RKO (cell line): ENCODE measurements around the gene AMOTL2.

Source experiments
- DNase-seq: peaks from one replicate; pipeline ENCODE4 v3.0.0-alpha.2; 2016; ENCODE audit warnings: low spot score

Gene AMOTL2

DNA sequence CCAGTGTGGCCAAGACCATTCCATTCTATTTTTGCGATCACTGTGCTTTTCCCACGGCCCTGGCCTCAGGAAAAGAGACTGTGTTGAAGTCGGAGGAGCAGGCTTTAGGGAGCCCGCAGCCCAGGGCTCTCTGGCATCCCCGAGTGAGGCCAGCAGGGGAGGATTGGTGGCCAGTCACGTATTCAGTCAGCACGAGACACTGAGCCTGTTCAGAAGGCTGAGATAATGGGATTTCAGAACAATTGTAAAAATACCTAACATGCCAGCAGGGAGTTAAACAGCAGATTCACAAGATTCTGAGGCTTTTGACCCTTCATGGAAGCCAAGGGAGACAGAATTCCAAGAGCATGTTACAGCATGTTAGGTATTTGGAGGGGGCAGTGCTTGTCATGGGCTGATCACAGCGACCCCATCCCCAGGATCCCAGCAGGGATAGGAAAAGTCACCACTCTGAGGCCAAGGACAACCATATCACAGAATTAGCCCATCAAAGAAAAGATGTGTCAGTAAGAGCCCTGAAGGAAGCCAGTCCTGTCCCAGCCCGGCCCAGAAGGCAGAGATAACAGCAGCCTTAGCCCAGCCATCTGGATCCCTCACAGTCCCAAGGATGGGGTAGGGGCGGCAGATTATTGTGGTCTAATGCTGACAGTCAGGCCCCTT, 40.6 kb downstream of the AMOTL2 start:
- no peak for DNase-seq

DNA sequence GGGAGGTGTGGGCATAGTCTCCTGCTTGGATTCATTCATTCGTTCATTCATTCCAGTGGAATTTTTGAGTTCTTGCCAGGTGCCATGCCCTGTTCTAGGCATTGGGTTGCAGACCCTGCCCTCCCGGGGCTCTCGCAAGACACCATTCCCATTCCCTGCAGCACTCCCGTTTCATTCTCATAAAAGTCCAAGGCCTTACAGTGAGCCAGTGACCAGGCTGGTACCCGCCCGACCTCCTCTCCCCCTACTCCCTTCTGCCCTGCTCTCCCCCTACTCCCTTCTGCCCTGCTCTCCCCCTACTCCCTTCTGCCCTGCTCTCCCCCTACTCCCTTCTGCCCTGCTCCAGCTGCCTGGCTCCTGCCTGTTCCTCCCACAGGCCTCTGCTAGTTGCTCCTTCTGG, 41.9 kb downstream of the AMOTL2 start:
- DNase-seq: no peak

DNA sequence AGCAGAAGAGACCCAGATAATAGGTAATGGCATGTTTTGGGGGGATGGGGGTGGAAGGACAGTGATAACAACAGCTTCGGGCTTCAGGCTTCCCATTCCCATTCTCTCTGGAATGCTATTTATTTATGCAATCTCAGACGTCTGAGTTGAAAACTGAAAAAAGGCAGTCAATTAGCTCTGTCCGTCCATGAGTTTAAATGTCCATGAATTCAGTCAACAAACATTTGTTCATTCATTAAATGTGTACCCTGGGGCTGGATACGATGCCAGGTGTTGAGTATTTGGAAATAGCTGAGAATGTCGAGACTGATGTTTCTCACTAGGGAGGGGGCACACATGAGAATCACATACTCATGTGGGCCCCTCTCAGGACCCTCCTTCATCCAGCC, 42.4 kb downstream of the AMOTL2 start:
- no peak for DNase-seq

DNA sequence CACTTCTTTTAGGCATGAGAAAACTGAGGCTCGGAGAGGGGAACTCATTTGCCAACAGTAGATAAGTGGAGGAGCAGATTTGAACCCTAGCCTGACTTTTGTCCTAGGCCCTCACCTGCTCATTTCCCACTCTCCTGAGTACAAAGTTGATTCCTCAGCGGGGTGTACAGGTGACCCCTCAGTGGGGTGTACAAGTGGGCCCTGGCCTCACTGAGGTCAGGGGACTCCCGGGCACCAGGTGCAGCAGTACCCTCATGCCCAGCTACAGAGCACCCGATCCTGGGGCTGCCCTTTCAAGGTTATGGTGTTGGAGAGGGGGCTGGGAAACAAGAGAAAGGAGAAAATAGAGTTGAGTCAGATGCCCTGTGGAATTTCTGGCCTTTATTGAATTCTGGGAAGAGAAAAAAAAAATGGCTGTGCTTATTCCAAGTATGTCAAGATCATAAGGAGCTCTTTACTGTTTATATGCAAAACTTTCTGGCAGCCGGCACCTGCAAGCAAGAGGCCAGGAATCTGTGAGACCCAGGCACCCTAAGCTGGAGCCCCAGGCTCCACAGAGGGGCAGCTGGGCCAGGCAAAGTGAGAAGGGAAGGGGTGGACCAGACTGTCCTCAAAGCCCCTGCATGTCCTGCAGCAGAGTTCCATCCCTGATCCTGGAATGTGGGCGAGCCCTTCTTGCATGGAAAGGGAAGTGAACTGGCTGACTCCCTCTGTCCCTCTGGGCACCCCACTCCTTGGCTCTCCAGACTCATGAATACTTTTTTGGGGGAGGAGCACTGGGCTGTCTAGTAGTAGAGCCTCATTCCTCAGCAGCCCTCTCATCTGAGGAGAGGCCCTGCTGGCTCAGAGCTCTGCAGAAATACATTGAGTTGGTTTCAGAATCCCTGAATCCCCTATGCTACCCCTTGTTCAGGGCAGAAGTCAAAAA, 43.1 kb downstream of the AMOTL2 start:
- DNase-seq: no peak

DNA sequence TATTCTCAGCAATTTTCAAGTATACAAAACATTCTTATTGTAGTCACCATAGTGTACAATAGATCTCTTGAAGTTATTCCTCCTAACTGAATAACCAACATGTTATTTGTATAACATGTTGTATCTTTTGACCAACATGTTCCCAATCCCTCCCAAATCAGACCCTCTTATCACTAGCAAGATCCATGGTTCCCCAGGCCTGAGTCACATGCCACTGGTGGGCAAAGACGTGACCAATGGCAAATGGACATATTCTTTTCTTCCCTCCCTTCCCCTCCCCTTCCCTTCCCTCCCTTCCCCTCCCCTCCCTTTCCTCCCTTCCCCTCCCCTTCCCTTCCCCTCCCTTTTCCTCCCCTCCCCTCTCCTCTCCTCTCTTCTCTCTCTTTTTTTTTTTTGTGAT, 45.4 kb downstream of the AMOTL2 start:
- no peak for DNase-seq

DNA sequence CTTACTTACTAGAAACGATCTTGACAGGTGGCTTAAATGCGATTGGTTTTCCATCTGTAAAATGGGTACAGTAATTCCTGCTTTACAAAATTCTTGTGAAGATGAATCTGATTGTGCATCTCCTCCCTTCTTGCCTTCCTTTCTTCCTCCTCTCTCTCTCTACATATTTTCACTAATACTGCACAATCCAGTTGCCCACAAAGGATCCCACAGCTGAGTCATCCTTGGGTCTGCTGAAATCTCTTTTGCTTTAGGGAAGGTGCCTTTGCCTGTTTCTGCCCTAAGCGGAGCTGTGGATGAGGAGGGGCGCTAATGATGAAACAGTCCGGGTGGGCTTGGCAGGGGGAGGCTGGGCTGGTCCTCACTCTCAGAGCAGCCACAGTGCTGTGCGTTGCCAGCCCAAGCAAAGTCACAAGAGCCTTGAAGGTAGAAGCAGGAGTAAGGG, 46.1 kb downstream of the AMOTL2 start:
- no peak for DNase-seq

DNA sequence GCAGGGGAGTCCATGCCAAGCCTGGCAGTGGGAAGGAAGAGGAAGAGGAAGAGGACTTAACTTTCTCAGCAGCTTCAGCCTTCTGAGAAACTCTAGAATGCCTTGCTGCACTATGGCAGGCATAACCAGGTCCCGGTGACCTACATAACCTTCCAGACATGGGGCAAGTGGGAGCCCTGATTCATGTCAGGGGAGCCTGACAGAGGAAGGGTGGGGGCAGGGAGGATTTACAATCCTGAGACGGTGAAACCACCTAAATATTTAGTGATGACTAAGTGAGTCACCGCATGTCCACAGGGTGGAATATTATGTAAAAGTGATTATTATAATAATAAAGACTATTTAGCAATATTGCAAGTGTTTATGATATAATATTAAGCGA, 46.7 kb downstream of the AMOTL2 start:
- no peak for DNase-seq

DNA sequence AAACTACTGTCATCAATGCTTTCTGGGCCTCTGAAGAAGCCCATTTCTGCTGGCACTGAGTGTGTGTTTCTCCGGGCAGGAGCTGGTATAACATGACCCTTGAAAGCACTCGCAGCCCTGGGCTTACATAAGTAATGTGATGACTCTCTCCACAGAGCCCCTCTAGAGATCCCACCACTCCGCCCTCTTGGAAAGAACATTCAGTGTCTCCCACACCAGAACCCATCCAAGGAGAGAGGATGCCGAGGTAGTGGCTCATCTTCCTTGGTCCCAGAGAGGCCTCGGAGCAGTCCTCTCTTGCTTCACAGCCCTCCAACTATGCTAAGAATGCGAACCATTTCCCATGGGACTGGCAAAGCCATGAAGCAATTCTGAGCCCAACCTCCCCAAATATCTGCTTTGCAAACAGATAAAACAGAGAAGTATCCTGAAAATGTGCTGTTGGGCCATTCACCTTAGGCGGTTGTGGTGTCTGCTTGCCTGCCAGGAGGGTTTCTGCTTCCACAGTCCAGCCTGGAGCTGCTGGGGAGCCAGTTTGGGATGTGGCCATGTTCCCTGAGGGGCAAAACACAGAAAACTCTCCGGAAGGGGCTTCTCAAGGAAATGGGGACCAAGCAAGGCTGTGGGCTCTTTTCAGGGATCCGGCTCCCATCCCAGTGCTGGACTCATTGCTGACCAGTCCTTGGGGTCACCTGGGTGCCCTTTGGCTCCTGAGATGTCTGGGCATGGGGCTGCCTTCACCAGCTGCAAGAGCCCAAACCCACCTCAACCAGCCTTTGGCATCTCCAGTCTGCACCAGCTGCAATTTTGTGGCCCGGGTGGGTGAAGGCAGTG, 47.3 kb downstream of the AMOTL2 start:
- DNase-seq: no peak

DNA sequence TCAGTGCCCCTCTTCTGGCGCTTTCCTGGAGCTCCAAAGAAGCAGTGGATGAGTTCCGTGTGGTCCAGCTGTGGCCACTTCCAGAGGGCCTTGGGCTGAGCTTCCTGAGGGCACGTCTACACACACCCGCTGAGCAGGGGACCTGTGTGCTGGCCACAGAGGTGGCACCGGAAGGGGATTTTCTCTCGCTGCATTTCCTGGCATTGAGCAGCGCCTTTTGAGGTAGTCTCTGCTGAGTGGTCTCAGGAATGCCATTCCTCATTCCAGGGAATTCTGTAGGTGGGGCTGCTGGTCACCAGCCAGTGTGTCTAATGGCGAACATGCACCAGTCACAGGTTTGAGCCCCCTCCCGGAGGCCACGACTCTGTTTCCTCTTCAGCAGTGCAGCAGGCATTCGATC, 48.1 kb downstream of the AMOTL2 start:
- DNase-seq: no peak

DNA sequence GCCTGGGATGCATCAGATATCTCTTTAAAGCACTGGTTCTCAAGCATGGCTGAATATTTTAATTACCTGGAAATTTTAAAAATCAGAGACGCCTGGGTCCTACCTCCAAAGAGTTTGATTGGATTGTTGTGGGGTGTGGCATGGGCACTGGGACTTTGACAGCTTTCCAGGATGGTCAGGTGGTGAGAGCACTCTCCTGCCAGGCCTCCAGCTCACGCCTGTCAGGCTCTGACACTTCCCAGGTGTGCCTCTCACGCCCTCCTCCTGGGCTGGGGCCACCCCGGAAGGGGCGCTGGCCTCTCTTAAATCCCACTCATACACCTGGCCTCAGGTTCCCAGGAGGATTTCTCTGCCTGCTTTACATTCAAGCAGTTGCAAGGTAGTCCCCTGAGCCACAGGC, 48.5 kb downstream of the AMOTL2 start:
- DNase-seq: no peak

DNA sequence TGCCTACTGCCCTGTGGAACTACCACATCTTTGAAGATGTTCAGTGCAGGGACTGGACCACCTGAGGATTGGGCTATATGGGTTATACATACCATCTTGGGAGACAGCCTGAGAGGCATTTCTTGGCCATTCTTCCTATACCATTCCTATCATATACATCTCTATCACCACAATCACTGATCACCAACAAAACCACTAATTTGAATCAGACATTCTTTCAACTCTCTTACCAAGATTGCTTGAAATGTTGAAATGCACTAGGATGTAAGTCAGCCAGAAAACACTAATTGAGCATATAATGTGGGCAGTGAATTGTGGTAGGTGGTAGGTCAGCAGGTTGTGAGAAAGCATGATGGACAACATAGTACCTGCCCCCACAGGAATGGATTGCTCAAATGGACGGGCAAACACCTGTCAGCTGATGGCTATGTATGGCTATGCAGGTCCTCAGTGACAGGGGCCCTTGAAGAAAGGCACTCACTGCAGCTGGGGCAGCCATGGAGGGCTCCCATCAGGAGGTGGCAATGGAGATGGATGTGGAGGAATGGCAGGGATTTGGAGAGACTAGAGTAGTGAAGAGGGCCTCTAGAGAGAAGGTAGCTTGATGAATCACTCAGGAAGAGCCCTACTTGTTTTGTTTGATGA, 49.1 kb downstream of the AMOTL2 start:
- no peak for DNase-seq

DNA sequence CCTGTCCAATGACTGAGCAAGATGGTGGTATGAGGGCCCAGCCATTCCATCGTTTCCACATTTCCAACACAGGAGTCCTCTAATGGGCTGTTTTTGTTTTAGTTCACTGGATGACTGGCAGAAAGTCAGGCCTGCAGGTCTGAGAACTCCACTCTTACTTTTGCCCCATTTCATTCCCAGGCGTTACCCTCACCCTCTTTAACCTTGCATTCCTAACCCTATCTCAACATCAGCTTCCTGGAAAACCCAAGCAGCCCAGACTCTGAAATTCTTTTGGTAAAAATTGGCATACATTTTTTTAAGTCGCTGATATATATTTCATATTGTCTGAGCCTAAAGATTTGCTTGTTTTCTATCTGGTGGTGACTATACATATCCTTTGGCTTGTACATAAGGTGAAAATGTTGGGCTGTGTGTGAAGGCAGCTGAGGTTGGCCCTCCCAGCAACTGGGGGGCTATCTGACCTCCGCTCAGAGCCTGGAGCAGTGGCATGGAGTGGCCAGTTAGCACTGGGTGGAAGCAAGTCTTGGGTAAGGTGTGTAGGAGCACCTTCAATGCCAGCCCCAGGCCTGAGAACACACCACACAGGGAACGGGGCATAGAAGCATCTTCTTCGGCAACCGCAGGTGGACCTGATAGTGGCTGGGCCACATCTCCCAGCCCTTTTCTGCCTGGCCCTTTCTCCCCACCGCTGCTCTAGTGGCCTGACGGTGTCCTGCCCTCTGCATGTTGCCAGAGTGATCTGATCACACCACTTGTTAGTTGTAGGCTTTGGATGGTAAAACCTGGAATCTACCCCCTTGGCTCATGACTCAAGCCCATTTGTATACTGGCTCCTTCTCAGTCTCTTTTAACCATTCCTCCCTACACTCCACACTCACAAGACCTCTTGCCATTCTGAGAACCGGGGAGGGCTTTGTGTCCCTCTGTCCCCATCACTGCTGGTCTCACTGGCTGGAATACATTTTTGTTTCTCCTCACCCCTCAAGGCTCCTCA, 50.0 kb downstream of the AMOTL2 start:
- no peak for DNase-seq

DNA sequence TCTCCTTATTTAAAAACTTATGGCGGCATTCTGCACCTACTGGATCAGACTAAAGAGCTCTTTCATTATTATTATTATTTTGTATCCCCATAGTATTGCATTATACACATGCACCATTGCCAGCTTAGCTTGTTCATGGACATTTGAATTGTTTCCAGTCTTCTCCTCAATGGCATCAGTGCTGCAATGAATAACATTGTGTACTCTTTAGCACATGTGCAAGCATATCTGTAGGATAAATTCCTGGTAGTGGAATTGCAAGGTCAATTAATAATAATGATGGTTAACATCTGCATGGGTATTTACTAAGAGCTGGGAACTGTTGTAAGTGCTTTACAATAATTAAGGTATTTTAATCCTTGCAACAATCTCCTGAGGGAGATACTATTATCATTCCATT, 52.0 kb downstream of the AMOTL2 start:
- no peak for DNase-seq

DNA sequence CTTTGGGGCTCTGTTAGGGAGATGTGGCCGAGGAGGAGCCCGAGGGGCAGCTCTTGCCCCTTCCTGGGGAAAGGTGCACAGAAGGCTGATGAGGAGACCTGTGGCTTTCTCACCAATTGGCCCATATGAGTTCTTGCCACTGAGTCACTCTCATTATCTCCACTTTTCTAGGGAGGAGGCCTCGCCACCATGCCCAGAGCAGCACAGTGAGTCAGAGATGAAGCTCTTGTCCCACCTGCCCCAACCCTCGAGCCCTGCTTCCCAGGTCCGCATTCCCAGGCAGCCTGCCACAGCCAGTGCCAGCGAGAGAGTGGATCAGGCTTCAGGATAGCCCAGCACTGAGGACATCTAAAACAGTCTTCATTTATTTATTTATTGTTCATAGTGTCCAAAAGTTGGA, 53.5 kb downstream of the AMOTL2 start:
- no peak for DNase-seq

DNA sequence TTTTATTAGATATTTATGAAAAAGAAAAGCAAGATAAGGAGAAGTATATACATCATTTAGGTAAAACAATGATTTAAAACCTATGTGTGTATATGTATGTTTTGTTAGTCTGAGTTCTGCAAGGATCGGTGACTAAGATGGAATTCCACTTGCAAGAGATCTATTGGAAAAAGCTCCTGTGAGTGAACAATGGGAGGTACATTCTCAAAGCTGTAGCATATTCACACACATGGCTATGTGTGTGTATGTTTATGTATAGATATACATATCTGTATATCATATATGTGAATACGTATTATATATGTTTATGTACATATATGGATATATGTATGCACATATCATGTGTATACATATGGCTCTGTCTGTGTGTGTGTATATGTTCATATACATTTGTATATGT, 54.3 kb downstream of the AMOTL2 start:
- DNase-seq: no peak

DNA sequence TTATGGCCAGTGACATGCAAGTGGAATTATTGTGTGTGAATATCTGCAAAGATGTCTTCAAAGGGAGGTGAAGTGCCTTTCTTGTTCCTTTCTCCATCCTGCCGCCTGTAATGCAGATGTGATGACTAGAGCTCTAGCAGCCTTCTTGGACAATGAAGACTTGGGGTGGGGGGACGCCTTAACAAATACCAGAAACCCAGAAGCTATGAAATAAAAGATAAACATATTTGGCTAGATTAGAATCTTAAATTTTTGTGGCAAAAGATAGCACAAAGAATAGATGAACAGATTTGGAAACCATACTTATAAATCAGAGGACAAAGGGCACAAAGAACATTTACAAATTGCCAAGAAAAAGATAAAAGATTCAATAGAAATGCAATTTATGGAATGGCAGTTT, 56.1 kb downstream of the AMOTL2 start:
- no peak for DNase-seq

DNA sequence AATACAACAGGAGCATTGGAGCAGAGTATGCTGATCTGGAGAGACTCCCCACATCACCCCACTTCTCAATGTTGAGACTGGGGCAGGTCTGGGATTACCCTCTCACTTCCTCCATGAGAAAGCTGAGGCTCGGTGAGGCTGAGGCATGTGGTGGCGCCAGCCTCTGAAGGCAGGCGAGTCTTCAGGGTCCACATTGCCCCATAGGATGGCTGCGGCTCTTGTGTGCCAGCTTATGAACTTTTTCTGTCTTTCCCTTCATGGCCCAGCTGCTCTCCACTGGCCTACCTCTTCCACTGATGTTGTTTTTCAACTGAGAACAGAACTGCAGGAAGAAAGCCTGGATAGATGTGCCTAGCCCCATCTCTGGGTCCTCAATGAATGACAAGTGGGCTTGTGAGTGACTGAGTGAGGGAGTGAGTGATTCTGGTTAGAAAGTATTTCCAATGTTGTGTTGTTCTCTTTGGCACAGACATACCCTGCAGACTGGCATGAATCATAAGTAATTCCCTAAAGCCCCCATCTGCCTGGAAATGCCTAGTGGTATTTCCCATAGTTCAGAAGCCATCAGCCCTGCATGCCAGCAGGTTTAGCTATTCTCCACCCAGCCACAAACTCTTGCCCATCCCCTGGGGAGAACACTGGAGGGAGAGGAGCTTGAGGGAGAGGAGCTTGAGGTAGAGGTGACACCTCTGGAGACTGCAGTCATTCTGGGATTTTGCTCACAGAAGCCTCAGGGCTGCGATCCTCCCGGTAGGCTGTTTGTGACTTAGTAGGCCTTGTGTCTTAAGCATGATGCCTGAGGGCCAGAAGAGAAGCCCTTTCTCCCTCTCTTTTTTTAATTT, 56.9 kb downstream of the AMOTL2 start:
- no peak for DNase-seq

DNA sequence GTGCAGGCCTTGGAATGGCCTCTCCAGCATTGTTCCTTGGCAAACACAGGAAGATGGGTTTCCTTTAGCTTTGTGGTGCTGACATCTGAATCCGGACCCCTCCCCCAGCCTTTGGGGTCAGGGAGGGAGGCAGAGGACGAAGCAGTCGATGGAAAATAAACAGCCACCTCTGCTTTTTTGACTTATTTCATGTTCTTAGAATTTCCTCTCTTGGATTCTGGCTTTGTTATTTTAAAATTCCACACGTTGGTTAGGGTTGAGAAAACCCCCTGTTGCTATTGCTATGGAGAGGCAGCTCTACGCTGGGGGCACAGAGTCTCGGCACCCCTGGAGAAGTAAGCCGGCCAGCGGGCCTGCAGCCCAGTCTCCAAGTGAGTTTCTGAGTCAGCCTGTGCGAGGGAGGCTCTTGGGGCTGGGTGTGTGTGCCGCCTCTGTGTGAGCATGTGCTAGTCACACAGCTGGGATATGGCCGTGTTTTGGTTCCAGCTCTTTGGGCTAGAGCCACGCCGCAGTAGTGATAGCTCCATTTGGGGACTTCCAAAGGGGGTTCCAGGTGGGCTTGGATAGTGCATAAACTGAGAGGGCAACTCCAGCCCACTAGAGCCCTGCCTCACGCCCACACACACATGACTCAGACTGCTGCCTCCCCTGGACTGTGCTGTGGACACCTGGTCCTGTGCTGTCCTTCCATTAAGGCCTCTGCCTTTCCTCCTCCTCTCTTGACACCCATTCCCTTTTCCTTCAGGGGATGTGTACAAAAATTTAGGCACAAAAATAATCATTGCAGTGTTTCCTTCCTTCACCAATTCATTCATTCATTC, 58.8 kb downstream of the AMOTL2 start:
- DNase-seq: no peak
